HG03159 (cell line): Measurements from ENCODE around the gene CAMK2D.
A peak's percentile ranks its signal among the peaks of the same experiment; 100 is the strongest.
"Not testable (repeated sequence)": the region's sequence is repeated elsewhere in the genome, so short reads cannot be mapped to it uniquely, and the experiment has no call there.

Experiments used
- ATAC-seq: cut with Tn5 transposase; IDR thresholded peaks from one replicate; pipeline ENCODE4 v1.9.1; 2021; ENCODE audit warnings: mild to moderate bottlenecking, moderate library complexity; ENCODE audit not compliant: unreplicated experiment

Gene CAMK2D

GRCh38 chr4:113687067-113687718 is 74.3 kb downstream of the CAMK2D start:
- no peak for ATAC-seq

GRCh38 chr4:113685157-113685556 is 76.4 kb downstream of the CAMK2D start:
- ATAC-seq = not testable (repeated sequence)

DNA sequence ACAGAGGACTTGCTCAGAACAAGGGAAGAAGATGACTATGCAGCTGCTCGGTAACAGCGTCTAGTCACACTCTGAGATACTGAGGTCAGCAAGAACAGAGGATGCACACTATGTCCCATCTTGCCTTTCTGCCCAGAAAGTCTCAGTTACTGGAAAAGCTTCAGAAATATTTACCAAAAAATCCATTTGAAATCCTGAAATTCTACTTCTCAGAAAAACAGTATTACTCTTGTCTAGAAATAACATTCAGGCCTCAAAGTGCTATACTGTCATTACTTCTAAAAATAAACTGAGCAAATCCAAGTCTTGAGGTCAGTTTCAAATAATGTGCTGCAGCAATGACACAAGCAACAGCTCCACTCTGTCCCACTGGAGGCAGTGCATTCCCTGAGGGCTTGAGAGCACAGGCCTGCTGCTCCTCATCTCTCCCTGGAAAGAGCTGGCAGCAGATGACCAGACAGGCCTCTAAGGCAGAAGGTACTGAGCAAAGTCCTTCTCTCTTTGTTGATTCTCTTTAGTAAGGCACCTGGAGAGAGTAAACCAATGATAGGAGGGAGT is 76.9 kb downstream of the CAMK2D start:
- ATAC-seq = no peak

GRCh38 chr4:113682730-113683537 is 78.6 kb downstream of the CAMK2D start:
- peak; percentile 97 for ATAC-seq

DNA sequence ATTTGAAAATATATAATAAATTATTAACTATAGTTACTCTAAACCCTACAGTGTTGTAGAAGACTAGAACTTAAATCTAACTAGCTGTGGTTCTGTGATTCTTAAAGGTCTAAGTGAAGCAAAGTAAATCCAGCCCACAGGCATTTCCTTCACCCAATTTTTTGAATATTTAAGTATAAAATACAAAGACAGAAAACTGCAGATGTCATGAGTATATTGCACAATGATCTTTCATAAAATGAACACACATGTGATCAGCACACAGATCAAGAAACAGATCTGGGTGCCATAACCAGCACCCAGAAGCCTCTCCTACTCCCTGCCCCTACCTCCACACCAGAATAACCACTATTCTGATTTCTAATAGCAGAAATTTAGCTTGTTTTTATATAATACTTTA is 82.9 kb downstream of the CAMK2D start:
- no peak for ATAC-seq

- ATAC-seq = no peak
Measured at GRCh38 chr4:113677325-113677724, 84.2 kb downstream of the CAMK2D start.

DNA sequence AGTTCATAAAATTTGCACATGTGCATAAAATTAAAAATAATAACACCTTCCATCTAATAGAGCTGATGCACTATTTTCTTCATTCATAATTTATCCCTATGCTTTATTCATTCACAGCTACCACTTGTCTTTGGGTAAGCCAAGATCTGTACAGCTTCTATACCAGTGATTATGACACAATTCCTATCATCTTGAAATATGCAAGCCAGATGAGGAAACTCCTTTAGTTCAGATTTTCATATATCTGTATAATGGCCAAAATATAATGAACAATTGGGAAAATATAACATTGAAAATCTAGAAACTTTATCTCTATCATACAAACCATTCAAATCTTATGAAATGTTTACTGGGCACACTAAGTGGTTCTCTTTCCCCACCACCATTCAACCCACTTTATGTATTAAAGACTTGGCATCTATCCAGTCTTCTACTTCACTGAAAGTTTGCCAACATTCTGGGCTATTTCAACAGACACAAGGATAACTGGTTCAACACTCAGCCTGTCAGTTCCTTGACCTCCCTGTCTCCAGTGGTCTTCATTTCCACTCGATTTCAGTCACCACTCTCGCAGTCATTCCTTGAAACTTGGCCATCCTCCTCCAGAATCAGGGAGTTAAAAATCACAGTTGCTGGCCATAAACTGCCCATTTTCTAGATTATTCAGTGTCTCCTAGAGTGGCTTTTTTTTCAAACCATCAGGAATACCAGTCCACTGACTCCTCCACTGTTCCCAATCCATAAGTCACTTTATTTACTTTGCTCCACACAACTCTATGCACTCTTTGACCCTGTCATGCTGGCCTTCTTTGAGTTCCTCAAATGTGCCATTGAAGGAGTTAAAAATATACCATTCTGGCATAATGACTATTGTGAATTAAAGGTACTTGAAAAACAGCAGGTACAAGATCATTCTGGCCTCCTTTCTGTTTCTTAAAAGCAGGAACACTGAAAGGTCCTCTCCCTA is 85.5 kb downstream of the CAMK2D start:
- ATAC-seq = no peak

- no peak for ATAC-seq
Measured at GRCh38 chr4:113674733-113675132, 86.8 kb downstream of the CAMK2D start.

GRCh38 chr4:113674251-113674650 is 87.3 kb downstream of the CAMK2D start:
- ATAC-seq = no peak

DNA sequence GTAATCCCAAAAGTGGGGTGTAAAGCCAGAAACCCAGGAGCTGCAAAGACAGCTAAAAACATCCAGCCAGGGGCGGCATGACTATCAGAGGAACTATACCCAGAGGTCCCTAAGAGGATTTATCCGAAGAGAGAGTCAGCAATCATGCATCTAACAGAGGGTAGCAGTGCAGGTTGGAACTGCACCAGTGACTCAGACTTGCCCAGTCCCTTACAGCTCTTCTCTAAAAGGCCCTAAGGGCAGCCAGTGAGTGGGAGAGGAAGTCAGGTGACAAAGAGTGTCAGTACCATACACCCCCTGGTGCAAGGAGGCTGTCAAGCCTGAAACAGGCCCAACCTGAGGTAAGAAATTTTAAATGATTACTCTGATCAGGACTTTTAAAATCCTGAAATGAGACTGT is 88.1 kb downstream of the CAMK2D start:
- peak; percentile 86 for ATAC-seq

- no peak for ATAC-seq
Measured at GRCh38 chr4:113666386-113667114, 95.0 kb downstream of the CAMK2D start.

- no peak for ATAC-seq
Measured at GRCh38 chr4:113665036-113665435, 96.5 kb downstream of the CAMK2D start.

DNA sequence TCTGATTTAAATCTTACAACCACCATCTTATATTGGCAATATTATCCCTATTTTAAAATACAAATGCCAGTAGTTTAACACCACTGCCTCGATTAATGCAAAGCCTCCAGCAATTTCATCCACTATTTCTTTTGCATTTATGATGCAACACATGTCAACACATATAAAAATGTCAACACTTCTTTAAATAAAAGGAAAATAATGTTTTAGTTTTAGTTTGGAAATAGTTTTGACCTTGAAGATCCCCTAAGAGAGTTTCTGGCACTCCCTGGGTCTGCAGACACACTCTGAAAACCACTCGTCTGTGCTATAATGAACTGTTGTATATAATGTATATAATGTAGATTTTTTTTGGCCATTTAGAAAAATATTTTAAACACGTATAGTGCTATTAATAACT is 99.0 kb downstream of the CAMK2D start:
- ATAC-seq = no peak

DNA sequence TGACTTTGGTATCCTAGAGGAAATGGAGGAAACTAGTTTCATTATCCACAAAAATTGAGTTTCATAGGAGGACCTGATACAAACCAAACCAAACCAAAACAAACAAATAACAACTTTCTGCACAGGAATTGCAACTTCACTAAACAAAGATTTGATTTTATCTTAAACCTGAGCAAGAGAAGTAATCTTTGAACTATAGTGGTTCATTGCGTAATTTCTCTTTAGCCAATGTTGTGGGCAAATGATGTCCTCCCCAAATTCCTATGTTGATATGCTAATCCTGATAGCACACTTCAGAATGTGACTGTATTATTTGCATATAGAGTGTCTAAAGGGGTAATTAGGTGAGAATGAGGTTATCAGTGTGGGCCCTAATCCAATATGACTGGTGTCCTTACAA is 102.4 kb downstream of the CAMK2D start:
- ATAC-seq = no peak

DNA sequence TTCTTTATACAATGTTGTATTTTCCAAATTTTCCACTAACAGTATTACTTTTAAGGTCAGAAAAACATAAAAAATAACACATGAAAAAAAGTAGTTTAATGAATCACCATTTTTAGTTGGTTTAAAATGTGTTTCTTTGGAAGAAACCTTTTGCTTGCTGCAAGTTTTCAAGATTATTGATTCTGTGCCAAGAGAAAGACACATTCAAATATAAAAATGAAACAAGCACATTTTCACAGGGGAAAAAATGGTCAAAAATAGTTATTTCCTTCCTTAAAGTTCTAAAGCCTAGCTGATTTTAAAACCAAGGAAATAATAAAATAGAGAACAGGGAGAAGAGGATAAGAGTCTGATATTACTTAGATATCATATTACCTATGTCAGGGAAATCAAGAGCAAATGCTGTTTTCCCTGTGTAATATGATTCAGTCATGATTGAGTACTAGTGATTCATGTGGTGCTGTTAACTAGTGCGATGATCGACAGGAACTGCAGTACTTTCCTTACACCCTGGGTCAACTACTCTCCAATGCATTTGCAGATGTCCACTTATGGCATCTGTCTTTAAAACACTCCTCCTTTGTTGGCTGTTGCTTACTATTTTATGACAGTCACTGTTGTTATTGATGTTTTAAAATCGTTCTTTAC is 103.8 kb downstream of the CAMK2D start:
- ATAC-seq = no peak

DNA sequence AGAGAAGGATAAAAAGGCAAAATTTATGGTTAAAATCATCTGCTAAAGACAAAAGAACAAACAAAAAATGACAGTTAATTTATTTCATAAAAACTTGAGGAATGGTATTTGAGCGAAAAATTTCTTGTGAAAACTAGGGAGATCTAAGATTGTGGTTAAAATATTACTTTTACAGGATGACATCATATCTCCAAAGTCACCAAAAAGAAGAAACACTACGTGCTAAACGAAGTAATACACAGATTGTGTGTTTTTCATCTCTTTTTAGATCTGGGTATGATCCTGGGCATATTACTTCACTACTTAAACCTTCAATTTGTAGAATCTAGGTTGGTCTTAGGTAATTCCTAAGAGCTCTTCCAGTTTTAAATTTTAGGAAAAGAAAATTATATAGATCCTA is 107.7 kb downstream of the CAMK2D start:
- ATAC-seq = no peak

- no peak for ATAC-seq
Measured at GRCh38 chr4:113646442-113646822, 115.1 kb downstream of the CAMK2D start.

GRCh38 chr4:113645771-113646441 is 115.6 kb downstream of the CAMK2D start:
- ATAC-seq = no peak

DNA sequence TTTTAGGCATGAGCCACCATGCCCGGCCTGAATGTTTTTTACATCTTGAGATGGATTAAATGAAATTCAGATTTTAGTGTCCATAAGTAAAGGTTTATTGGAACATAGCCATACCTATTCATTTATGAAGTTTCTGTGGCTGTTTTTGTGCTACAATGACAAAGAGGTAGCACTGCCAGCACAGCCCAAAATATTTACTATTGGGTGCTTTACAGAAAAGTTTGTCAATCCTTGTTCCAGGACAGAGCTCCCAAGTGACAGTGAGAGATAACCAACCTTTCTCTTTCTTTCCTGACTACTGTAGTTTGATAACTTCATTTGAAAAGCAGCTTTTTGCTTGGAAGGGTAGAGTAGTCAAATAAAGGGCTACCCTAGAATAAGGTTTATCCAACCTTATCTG is 116.2 kb downstream of the CAMK2D start:
- no peak for ATAC-seq
